ENCODE data around the gene MYT1. TPM values are rescaled to one million over a fixed set of nuclear protein-coding genes. Genes with fewer than 3 reads are reported as not detected.

The MYT1 gene
- polyA plus RNA-seq, 3 donors: not detected

DNA sequence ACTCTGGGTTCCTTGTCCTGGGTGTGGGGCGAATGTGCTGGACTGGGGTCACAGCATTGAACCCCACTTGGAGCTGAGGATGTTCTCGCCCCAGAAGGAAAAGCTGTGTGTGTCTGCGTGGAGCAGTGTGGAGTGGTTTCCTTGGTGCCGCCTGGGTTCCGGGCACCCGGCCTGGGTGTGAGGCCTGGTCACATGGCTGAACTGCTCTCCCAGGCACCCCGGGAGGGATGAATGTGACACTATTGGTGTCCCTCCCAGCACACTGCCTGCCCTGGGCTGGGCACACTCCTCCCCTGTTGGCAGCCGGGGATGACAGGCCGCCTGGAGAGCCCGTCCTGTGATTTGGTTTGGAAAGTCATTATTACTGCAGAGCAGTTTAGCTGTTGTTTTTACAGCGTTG lies 12.3 kb downstream of the MYT1 start:
- peaks cover 3 to 4% (median 4%) of the 10 kb centered on the region in 3 donors for H3K27me3 Mint-ChIP-seq (ENCODE audit: low read depth in 3 of 3)
- H3K4me1 Mint-ChIP-seq: no peaks in the 10 kb centered on the region
- no peaks in the 10 kb centered on the region for H3K36me3 Mint-ChIP-seq
- Histone ChIP-seq H3K79me2 (ENCODE audit: insufficient read depth, low read length) (no peaks in the 10 kb centered on the region), H4K20me1 (ENCODE audit: insufficient read depth, low read length) (no peaks in the 10 kb centered on the region), H3K9me3 (replicated peaks in 1 of 2; ENCODE audit: control insufficient read depth in 1 of 2, insufficient read depth in 1 of 2, low read length in 2 of 2) (peaks cover 0 to 12% of the 10 kb centered on the region in 2 donors), H3K4me3 (replicated peaks in 1 of 3; ENCODE audit: low read depth in 2 of 3, low read length in 3 of 3) (no peak overlapping the region), H3K4me1 (ENCODE audit: control insufficient read depth in 1 of 2, insufficient read depth in 2 of 2, low read length in 2 of 2) (no peaks in the 10 kb centered on the region), H2AFZ (ENCODE audit: insufficient read depth, low read depth, low read length, poor library complexity, severe bottlenecking) (no peak overlapping the region), H3K9ac (ENCODE audit: insufficient read depth, low read length, poor library complexity, severe bottlenecking) (no peak overlapping the region), H3K4me2 (replicated peaks; ENCODE audit: extremely low read depth, low read length, poor library complexity, severe bottlenecking) (no peak overlapping the region), H3K27me3 (ENCODE audit: control insufficient read depth in 2 of 2, insufficient read depth in 2 of 2, low read length in 2 of 2) (no peaks in the 10 kb centered on the region), H3K36me3 (replicated peaks in 1 of 2; ENCODE audit: control insufficient read depth in 1 of 2, insufficient read depth in 2 of 2, low read length in 2 of 2) (no peaks in the 10 kb centered on the region), H3K27ac (ENCODE audit: low read depth in 1 of 2, low read length in 2 of 2) (no peak overlapping the region)
- TF ChIP-seq, protein P1, sequence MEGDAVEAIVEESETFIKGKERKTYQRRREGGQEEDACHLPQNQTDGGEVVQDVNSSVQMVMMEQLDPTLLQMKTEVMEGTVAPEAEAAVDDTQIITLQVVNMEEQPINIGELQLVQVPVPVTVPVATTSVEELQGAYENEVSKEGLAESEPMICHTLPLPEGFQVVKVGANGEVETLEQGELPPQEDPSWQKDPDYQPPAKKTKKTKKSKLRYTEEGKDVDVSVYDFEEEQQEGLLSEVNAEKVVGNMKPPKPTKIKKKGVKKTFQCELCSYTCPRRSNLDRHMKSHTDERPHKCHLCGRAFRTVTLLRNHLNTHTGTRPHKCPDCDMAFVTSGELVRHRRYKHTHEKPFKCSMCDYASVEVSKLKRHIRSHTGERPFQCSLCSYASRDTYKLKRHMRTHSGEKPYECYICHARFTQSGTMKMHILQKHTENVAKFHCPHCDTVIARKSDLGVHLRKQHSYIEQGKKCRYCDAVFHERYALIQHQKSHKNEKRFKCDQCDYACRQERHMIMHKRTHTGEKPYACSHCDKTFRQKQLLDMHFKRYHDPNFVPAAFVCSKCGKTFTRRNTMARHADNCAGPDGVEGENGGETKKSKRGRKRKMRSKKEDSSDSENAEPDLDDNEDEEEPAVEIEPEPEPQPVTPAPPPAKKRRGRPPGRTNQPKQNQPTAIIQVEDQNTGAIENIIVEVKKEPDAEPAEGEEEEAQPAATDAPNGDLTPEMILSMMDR (IDR thresholded peaks at IDR 0.05): no peak
- 71% methylated on average over 7 of the region's 11 CpGs for WGBS (ENCODE audit: insufficient coverage)
- no peak overlapping the region for H3K27ac Mint-ChIP-seq
- H3K9me3 Mint-ChIP-seq: peaks cover 0 to 15% (median 7%) of the 10 kb centered on the region in 7 donors
- intact Hi-C loops (cut with micrococcal nuclease): no loop called here
- no peak for DNase-seq
- no peak overlapping the region for H3K4me3 Mint-ChIP-seq

DNA sequence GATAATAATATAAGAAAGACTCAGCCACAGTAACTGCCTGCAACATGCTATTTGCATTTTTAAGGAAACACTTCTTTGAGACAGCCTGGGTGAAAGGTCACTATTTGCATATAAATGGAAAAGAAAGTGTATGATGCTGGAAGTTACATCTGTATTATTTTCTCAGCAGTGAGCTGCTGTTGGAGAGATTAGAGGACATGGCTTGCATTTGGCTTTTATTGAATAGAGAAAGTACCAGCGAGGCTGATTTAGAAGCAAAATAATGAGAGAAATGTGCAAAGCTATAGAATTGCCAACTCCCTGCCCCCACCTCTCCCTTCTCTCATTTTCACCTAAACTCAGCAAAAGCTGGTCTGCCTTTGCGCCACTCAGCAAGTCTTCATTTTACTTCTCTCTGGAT lies 12.7 kb downstream of the MYT1 start:
- no peak for DNase-seq
- peaks cover 2 to 4% (median 3%) of the 10 kb centered on the region in 3 donors for H3K27me3 Mint-ChIP-seq (ENCODE audit: low read depth in 3 of 3)
- Histone ChIP-seq H3K9ac (ENCODE audit: insufficient read depth, low read length, poor library complexity, severe bottlenecking) (no peak overlapping the region), H3K4me2 (replicated peaks; ENCODE audit: extremely low read depth, low read length, poor library complexity, severe bottlenecking) (no peak overlapping the region), H3K9me3 (replicated peaks in 1 of 2; ENCODE audit: control insufficient read depth in 1 of 2, insufficient read depth in 1 of 2, low read length in 2 of 2) (peaks cover 0 to 12% of the 10 kb centered on the region in 2 donors), H3K27ac (ENCODE audit: low read depth in 1 of 2, low read length in 2 of 2) (no peak overlapping the region), H3K4me1 (ENCODE audit: control insufficient read depth in 1 of 2, insufficient read depth in 2 of 2, low read length in 2 of 2) (no peaks in the 10 kb centered on the region), H4K20me1 (ENCODE audit: insufficient read depth, low read length) (no peaks in the 10 kb centered on the region), H3K4me3 (replicated peaks in 1 of 3; ENCODE audit: low read depth in 2 of 3, low read length in 3 of 3) (no peak overlapping the region), H2AFZ (ENCODE audit: insufficient read depth, low read depth, low read length, poor library complexity, severe bottlenecking) (no peak overlapping the region), H3K27me3 (ENCODE audit: control insufficient read depth in 2 of 2, insufficient read depth in 2 of 2, low read length in 2 of 2) (no peaks in the 10 kb centered on the region), H3K36me3 (replicated peaks in 1 of 2; ENCODE audit: control insufficient read depth in 1 of 2, insufficient read depth in 2 of 2, low read length in 2 of 2) (no peaks in the 10 kb centered on the region), H3K79me2 (ENCODE audit: insufficient read depth, low read length) (no peaks in the 10 kb centered on the region)
- H3K27ac Mint-ChIP-seq: no peak overlapping the region
- H3K36me3 Mint-ChIP-seq: no peaks in the 10 kb centered on the region
- peaks cover 0 to 15% (median 7%) of the 10 kb centered on the region in 7 donors for H3K9me3 Mint-ChIP-seq
- intact Hi-C loops (cut with micrococcal nuclease): no loop called here
- TF ChIP-seq, protein P1 (IDR thresholded peaks at IDR 0.05): no peak
- no CpG with 5 or more reads among the region's 2 CpGs for WGBS (ENCODE audit: insufficient coverage)
- H3K4me1 Mint-ChIP-seq: no peaks in the 10 kb centered on the region
- no peak overlapping the region for H3K4me3 Mint-ChIP-seq

All from CD14-positive monocyte (primary cell).